Omental fat pad (tissue), 4 donors: ENCODE results near the gene MAST4. TPM values are rescaled to one million over a fixed set of nuclear protein-coding genes. Genes with fewer than 3 reads are reported as not detected.

ENCODE experiments used
- ATAC-seq: fragments of 150-250 bp; one replicate; pipeline ENCODE4 v1.9.1; 2016; ENCODE audit warnings: mild to moderate bottlenecking, moderate library complexity; ENCODE audit not compliant: low FRiP score
- DNase-seq: peaks from one replicate; pipeline ENCODE4 v3.0.0-alpha.2; 2019; ENCODE audit warnings: low spot score
- CTCF ChIP-seq, 3 donors: fragments of 450-650 bp; IDR thresholded peaks; one replicate each; pipeline ENCODE4 v1.5.1; 2016 to 2017; ENCODE audit warnings: antibody characterized with exemption in 3 of 3, mild to moderate bottlenecking in 3 of 3, moderate library complexity in 2 of 3
- total RNA-seq, 4 donors: library from RNA; depleted of rRNA; stranded (reverse); fragments of >200 nt; gene quantifications; one replicate each; pipeline ENCODE4 v1.1.0, GENCODE V29; 2016

Gene MAST4
- total RNA-seq: 10 to 100 TPM; 52.2 to 76.8 (median 57.3) TPM

GRCh38 chr5:66595756-66596635 lies at the start of gene MAST4:
MAST4 (plus strand) TSS chr5:66596393; CDS start chr5:66596656, 263 bp downstream.
- ATAC-seq (peak; percentile 94), DNase-seq (peak; percentile 55)
- TF ChIP-seq CTCF (IDR thresholded peaks at IDR 0.05): no peak

GRCh38 chr5:66546541-66546940 lies 49.7 kb upstream of the MAST4 start:
- DNase-seq (no peak), ATAC-seq (no peak)
- TF ChIP-seq CTCF (IDR thresholded peaks at IDR 0.05): no peak

GRCh38 chr5:66551338-66551737 lies 44.9 kb upstream of the MAST4 start:
- ATAC-seq (peak; percentile 15), DNase-seq (no peak)
- TF ChIP-seq CTCF (IDR thresholded peaks at IDR 0.05): no peak

- ATAC-seq (peak; percentile 81), DNase-seq (no peak)
- TF ChIP-seq CTCF (IDR thresholded peaks at IDR 0.05): no peak
Observed at GRCh38 chr5:66551945-66552344, 44.2 kb upstream of the MAST4 start.

GRCh38 chr5:66553368-66553912 lies 42.8 kb upstream of the MAST4 start:
- no peak for TF ChIP-seq CTCF (IDR thresholded peaks at IDR 0.05)
- ATAC-seq: no peak

GRCh38 chr5:66553916-66554575 lies 42.1 kb upstream of the MAST4 start:
- ATAC-seq: peak; percentile 75
- no peak for TF ChIP-seq CTCF (IDR thresholded peaks at IDR 0.05)
- no peak for DNase-seq

More at GRCh38 chr5:66553368-66553912, 42.8 kb upstream of the MAST4 start:
- DNase-seq: no peak
